Body of pancreas (tissue), 4 donors: ENCODE data around the gene NR6A1. TPM values are rescaled to one million over a fixed set of nuclear protein-coding genes. Genes with fewer than 3 reads are reported as not detected.

Source experiments
- ATAC-seq: fragments of 150-250 bp; one replicate; pipeline ENCODE4 v1.9.1; 2016
- DNase-seq, 4 donors: peaks; one replicate each; pipeline ENCODE4 v3.0.0-alpha.2; 2019
- H3K27ac ChIP-seq, 4 donors: fragments of 200-600 bp; sonication (generic); 1 replicate in 3 of 4; 2 replicates in 1 of 4; pipeline versions ENCODE4 v1.5.1 to v1.6.1; 2016 to 2019; ENCODE audit warnings: mild to moderate bottlenecking in 1 of 4, mixed read lengths in 1 of 4, moderate library complexity in 1 of 4
- H3K27me3 ChIP-seq, 2 donors: fragments of 200-600 bp; sonication (generic); one replicate each; pipeline ENCODE4 v1.6.0; 2016; ENCODE audit warnings: mild to moderate bottlenecking in 1 of 2
- H3K36me3 ChIP-seq, 2 donors: fragments of 200-600 bp; sonication (generic); replicated peaks in 1 of 2; 2 replicates each; pipeline ENCODE4 v1.5.1; 2016; ENCODE audit warnings: low read depth in 2 of 2; ENCODE audit not compliant: insufficient read depth in 1 of 2
- H3K4me1 ChIP-seq: fragments of 200-600 bp; sonication (generic); one replicate; pipeline ENCODE4 v1.6.0; 2016
- H3K4me3 ChIP-seq, 2 donors: fragments of 200-600 bp; sonication (generic); 1 replicate in 1 of 2; 2 replicates in 1 of 2; pipeline ENCODE4 v1.5.1; 2016 to 2019
- H3K9me3 ChIP-seq, 3 donors: fragments of 200-600 bp; sonication (generic); 1 replicate in 2 of 3; 2 replicates in 1 of 3; pipeline ENCODE4 v1.5.1; 2016
- POLR2A ChIP-seq, 3 donors: fragments of 450-650 bp; IDR thresholded peaks; one replicate each; pipeline ENCODE4 v1.6.1; 2016; ENCODE audit warnings: antibody characterized with exemption in 3 of 3, mild to moderate bottlenecking in 2 of 3
- WGBS, 2 donors: methylation state at CpG; one replicate each; pipeline ENCODE4 v1.1.5; 2017; 5-methylcytosine and 5-hydroxymethylcytosine counted together
- intact Hi-C: fragments of 100-400 bp; cut with DNase I; formaldehyde crosslinking; loops from one replicate; pipeline ENCODE4 v1.15.1; 2023
- total RNA-seq, 2 donors: library from RNA; depleted of rRNA; stranded (reverse); fragments of >200 nt; gene quantifications; one replicate each; pipeline ENCODE4 v1.1.0, GENCODE V29; 2016
- TF ChIP-seq, protein P1 (sequence below), 7 experiments: fragments of 450-650 bp in 4 of 7; fragments of 200-600 bp in 3 of 7; sonication (generic) in 3 of 7; IDR thresholded peaks; one replicate each; pipeline ENCODE4 v1.5.1; 2016 to 2019; ENCODE audit warnings: antibody characterized with exemption in 7 of 7

The NR6A1 gene
- total RNA-seq, 2 donors from 2014 or later, result 3.3 to 3.9 TPM

DNA sequence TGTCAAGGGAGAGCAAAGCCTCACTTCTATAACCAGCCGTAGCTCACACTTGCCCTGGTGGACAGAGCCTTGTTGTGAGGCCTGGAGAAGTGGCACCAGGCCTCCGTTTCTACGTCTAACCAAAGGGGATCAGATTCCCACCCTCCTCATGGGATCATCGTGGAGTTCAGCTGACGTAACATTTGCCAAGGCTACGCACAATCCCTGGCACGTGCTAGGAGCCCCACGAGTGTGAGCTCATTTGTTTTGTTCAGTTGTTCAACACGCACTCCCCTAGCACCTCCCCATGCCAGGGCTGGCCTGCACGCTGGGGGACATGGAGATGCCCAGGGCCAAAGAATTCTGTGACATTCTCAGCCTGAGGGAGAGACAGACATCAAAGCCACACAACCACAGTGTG lies 297.8 kb downstream of the NR6A1 start:
- ATAC-seq, result no peak
- no peak for TF ChIP-seq POLR2A (IDR thresholded peaks at IDR 0.05)
- TF ChIP-seq, protein P1, sequence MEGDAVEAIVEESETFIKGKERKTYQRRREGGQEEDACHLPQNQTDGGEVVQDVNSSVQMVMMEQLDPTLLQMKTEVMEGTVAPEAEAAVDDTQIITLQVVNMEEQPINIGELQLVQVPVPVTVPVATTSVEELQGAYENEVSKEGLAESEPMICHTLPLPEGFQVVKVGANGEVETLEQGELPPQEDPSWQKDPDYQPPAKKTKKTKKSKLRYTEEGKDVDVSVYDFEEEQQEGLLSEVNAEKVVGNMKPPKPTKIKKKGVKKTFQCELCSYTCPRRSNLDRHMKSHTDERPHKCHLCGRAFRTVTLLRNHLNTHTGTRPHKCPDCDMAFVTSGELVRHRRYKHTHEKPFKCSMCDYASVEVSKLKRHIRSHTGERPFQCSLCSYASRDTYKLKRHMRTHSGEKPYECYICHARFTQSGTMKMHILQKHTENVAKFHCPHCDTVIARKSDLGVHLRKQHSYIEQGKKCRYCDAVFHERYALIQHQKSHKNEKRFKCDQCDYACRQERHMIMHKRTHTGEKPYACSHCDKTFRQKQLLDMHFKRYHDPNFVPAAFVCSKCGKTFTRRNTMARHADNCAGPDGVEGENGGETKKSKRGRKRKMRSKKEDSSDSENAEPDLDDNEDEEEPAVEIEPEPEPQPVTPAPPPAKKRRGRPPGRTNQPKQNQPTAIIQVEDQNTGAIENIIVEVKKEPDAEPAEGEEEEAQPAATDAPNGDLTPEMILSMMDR (IDR thresholded peaks at IDR 0.05), result no peak
- 72 to 74% methylated on average over 10 of the region's 10 CpGs for WGBS, 2 donors
- Histone ChIP-seq H3K4me1 (peaks cover 5% of the 10 kb centered on the region), H3K9me3 (no peaks in the 10 kb centered on the region), H3K36me3 (no peaks in the 10 kb centered on the region), H3K27me3 (peaks cover 0 to 8% of the 10 kb centered on the region in 2 donors), H3K27ac (no peak overlapping the region), H3K4me3 (no peak overlapping the region)
- intact Hi-C loops, result no loop called here
- no peak for DNase-seq

GRCh38 chr9:124472770-124473169 lies 298.3 kb downstream of the NR6A1 start:
- TF ChIP-seq POLR2A (IDR thresholded peaks at IDR 0.05), result no peak
- TF ChIP-seq, protein P1 (IDR thresholded peaks at IDR 0.05), result no peak
- no peak for DNase-seq
- H3K27me3 ChIP-seq, result peaks cover 0 to 5% of the 10 kb centered on the region in 2 donors
- H3K4me1 ChIP-seq, result peaks cover 5% of the 10 kb centered on the region
- no peak overlapping the region for H3K4me3 ChIP-seq
- H3K9me3 ChIP-seq, result no peaks in the 10 kb centered on the region
- no peak for ATAC-seq
- H3K27ac ChIP-seq, result no peak overlapping the region
- no peaks in the 10 kb centered on the region for H3K36me3 ChIP-seq
- intact Hi-C loops, result no loop called here
- WGBS, 2 donors, result 66 to 78% methylated on average over 7 of the region's 7 CpGs

DNA sequence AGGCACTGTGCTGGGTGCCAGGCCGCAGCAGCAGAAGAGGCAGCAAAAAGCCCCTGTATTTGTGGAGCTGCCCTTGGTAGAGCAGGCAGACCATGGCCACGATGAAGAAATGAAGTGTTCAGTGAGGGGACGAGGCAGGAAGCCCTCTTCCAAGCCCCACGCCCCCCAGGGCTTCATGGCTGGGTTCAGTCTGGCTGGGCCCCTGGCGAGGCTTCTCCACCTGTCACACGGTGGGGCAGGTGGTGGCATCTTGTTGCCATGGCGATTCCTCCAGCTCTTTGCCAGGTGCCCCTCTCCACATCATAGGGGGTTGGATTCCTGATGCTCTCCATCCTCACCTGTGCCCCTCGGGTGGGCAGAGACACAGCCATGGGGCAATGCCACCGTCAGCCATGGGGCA lies 299.4 kb downstream of the NR6A1 start:
- no peak overlapping the region for H3K4me3 ChIP-seq
- H3K27me3 ChIP-seq, result no peaks in the 10 kb centered on the region
- no peaks in the 10 kb centered on the region for H3K9me3 ChIP-seq
- intact Hi-C loops, result no loop called here
- 59 to 73% methylated on average over 3 to 8 of the region's 9 CpGs for WGBS, 2 donors
- TF ChIP-seq, protein P1 (IDR thresholded peaks at IDR 0.05), result no peak
- no peak for TF ChIP-seq POLR2A (IDR thresholded peaks at IDR 0.05)
- H3K27ac ChIP-seq, result no peak overlapping the region
- no peaks in the 10 kb centered on the region for H3K4me1 ChIP-seq
- H3K36me3 ChIP-seq, result no peaks in the 10 kb centered on the region
- DNase-seq (no peak), ATAC-seq (no peak)

- no peak for TF ChIP-seq POLR2A (IDR thresholded peaks at IDR 0.05)
- TF ChIP-seq, protein P1 (IDR thresholded peaks at IDR 0.05), result no peak
- Histone ChIP-seq H3K4me3 (no peak overlapping the region), H3K36me3 (no peaks in the 10 kb centered on the region), H3K27ac (no peak overlapping the region), H3K27me3 (no peaks in the 10 kb centered on the region), H3K4me1 (no peaks in the 10 kb centered on the region), H3K9me3 (no peaks in the 10 kb centered on the region)
- DNase-seq (no peak), ATAC-seq (no peak)
- intact Hi-C loops, result no loop called here
- 73 to 80% methylated on average over 5 to 7 of the region's 7 CpGs for WGBS, 2 donors
Observed at GRCh38 chr9:124470726-124471125, 300.4 kb downstream of the NR6A1 start.

DNA sequence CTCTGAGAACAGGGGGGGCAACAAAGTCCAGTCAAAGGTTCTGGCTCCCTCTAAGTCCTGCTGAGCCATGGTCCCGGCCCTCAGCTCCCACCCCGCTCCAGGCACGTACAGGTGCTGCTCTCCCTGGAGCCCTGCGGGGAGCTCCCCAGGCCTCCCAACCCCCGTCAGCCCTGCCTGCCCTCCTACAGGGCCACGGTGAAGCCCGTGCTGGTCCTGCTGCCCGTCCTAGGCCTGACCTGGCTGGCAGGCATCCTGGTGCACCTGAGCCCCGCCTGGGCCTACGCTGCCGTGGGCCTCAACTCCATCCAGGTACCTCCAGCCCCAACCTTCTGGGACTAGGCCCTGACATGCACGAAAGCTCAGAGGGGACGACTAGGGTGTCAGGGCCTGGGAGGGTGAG lies 300.8 kb downstream of the NR6A1 start:
- no peak for ATAC-seq
- TF ChIP-seq, protein P1 (IDR thresholded peaks at IDR 0.05), result no peak
- no peak for TF ChIP-seq POLR2A (IDR thresholded peaks at IDR 0.05)
- intact Hi-C loops, result no loop called here
- no peaks in the 10 kb centered on the region for H3K36me3 ChIP-seq
- no peaks in the 10 kb centered on the region for H3K9me3 ChIP-seq
- no peak overlapping the region for H3K4me3 ChIP-seq
- no peak for DNase-seq
- no peaks in the 10 kb centered on the region for H3K27me3 ChIP-seq
- WGBS, 2 donors, result 77 to 80% methylated on average over 1 to 12 of the region's 13 CpGs
- H3K4me1 ChIP-seq, result no peaks in the 10 kb centered on the region
- H3K27ac ChIP-seq, result no peak overlapping the region
